NCI-H187 treated with DMSO at 0.1 percent for 48 hours (cell line): ENCODE measurements around the gene CTNND2.
"Not testable (repeated sequence)": the region's sequence is repeated elsewhere in the genome, so short reads cannot be mapped to it uniquely, and the experiment has no call there.

Source experiments
- DNase-seq: peaks from one replicate; lab custom pipeline; 2025; lab: John Stamatoyannopoulos, UW

The CTNND2 gene

DNA sequence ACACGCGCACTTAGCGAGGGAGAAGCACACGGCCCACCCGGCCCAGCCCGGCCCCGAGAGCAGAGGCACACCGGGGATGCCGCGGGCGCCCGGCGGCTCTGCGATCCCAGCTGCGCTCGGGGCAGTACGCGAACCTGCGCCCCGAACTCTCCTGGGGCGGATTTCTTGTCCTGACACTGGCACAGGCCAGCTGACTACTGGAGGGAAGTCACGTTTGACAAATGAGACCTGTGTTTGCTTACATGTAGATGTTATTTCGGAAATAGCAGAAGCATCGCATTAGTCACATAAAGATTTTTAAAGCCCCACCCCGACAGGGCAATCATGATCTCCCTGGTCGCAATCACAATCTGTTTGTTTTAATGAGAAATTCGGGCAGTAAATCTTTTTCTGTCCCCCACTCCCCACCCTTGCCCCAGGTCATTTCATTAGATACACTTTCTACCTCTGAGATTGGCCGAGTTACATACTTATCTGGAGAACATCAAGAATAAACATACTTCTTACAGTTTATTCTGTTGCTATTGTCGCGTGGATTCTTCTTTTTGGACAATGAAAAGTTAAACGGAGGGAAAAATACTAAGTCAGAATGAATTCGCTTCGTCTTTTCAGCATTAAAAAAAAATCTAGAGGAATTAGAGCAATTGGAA, 518.9 kb downstream of the CTNND2 start:
- DNase-seq: no peak

- DNase-seq: no peak
Measured at GRCh38 chr5:11384441-11385250, 519.6 kb downstream of the CTNND2 start.

DNA sequence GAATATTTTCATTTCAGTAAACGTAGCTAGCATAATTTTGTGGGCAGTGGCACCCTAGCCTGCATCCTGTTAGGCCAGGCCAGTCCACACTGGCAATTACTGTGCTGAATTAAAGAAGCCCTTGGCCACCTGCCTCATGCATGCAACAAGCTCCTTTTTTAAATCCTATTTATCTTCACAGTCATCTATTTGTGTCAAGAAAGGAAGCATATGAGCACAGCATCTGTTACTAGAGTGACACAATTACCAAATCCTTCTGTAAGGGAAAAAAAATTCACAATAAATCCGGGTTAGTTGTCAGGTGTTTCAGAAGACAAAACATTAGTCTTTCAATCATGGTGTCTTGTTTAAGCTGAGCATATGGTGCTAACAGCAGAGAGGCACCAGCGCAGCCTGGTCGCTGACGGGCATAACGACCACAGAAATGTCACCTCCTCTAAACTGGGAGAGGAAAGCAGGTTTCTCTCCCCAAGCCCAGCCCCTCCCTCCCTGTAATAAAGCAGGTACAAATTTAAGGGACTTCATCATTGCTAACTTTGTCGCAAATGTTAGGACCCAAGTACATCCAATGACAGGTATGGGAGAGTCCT, 520.6 kb downstream of the CTNND2 start:
- no peak for DNase-seq

DNA sequence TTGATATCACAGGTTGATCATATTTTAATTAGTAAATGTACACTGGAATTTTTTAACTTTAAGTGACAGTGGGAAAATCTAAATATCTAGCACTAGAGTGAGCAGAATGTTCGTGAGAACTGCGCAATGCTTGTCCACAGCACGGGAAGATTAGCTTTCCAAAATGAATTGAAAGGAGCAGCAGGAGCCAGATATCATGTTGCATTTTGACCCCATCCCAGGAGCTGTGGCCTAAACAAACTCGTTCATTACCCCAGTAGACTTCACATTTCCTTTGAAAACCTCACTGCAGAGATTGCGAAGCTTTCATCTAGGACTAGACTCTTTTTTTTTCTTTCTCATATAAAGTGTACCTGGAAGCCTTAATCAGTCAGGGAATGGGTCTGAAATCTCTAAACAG, 525.8 kb downstream of the CTNND2 start:
- no peak for DNase-seq

- DNase-seq: no peak
Measured at GRCh38 chr5:11377896-11378295, 526.4 kb downstream of the CTNND2 start.

DNA sequence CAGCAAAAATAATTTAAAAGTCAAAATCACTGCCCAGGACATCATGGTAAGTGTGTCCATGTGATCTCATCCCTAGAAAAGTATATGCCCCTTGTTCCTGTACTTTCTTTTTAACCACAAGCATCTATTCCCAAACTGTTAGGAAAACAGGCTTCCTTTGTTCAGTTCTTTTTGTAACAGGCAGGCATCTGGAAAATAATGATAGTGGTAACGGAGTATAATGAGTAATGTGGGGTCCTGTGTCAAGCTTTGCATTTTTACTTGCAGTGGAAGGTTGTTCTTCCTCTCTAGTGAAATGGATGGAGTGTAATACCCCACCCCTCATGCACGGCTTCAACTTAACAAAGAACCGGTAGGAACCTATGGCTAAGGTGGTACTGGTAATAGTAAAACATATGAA, 532.1 kb downstream of the CTNND2 start:
- DNase-seq: no peak

DNA sequence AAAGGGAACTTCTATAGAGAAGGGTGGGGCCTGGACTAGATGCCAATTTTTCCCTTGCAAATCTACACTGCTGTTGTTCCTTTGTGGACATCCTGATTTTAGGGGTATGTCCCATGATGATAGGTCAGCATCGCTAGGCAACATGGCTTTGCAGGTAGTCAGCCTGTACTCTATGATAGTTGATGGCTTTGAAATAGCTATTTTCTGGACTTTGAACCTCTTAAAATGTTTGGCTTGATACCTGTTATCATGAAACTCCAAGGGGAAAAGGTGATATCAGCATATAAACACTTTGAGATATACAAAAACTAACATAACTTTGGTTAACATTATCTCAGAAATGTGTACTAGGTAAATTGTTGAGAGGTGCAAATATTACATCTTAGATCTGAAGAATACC, 533.2 kb downstream of the CTNND2 start:
- DNase-seq: no peak

DNA sequence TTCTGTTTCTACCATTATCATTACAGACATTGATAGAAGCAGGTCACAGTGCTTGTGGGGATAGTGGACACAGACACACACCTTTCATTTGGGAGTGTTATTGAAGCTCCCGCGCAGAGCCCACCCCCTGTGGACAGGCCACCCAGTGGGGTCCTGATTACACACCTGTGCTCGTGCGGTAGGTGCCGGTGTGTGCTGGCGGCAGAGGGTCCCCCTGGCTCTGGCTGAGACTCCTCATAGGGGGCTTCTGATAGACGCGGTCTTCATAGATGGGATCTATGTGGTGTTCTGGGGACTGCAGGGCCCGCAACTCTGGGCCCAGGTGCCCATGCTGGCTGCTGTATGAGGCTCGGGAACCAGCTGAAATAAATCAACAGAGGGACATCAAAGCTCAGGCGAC, 539.7 kb downstream of the CTNND2 start:
- no peak for DNase-seq

- DNase-seq: no peak
Measured at GRCh38 chr5:11363631-11364178, 540.5 kb downstream of the CTNND2 start.

DNA sequence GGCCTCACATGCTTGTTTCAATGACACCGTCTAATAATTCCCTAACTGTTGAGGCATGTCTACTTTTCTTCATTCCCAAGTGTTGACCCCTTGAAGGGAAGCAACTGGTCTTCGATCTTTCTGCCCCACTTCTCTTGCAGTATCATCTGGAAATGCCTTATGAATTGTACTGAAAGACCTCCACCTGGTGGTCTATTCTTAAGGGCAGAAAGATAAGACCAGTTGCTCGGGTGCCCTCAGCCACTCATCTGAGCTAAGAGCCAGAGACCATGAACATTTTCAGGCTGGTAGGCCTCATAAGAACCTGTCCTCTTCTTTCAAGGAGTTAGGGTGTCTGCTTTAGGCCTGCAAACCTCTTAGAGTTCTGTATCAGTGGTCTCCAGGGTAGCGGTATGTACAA, 542.5 kb downstream of the CTNND2 start:
- DNase-seq: no peak

- no peak for DNase-seq
Measured at GRCh38 chr5:11357928-11358327, 546.3 kb downstream of the CTNND2 start.

DNA sequence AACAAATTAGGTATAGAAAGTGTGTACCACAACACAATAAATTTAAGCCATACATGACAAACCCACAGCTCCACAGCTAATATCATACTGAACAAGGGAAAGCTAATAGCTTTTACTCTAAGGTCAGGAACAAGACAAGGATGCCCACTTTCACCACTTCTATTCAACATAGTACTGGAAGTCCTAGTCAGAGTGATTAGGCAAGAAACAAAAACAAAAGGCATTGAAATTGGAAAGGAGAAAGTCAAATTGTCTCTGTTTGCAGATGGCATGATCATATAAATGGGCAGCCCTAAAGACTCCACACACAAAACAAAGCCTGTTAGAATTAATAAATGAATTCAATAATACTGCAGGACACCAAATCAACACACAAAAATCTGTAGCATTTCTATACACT, 548.8 kb downstream of the CTNND2 start:
- DNase-seq: no peak

DNA sequence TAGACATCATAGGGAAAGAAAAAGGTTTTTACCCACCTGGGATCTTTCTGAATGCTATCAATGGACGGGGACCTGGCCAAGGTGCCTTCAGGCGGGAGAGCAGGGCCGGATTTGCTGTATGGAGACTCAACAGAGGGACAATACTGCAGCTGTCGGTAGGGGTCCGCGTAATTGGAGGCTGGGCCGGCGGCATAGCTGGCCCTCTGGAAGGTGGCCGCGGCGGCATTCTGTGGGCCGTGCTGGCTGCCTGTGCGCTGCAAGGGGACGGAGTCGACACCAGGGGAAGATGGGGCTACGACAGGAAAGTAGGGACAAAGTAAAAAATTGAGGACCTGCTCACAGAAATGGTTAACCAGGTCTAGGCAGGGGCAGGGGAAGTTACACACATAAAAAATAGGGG, 557.9 kb downstream of the CTNND2 start:
- no peak for DNase-seq

DNA sequence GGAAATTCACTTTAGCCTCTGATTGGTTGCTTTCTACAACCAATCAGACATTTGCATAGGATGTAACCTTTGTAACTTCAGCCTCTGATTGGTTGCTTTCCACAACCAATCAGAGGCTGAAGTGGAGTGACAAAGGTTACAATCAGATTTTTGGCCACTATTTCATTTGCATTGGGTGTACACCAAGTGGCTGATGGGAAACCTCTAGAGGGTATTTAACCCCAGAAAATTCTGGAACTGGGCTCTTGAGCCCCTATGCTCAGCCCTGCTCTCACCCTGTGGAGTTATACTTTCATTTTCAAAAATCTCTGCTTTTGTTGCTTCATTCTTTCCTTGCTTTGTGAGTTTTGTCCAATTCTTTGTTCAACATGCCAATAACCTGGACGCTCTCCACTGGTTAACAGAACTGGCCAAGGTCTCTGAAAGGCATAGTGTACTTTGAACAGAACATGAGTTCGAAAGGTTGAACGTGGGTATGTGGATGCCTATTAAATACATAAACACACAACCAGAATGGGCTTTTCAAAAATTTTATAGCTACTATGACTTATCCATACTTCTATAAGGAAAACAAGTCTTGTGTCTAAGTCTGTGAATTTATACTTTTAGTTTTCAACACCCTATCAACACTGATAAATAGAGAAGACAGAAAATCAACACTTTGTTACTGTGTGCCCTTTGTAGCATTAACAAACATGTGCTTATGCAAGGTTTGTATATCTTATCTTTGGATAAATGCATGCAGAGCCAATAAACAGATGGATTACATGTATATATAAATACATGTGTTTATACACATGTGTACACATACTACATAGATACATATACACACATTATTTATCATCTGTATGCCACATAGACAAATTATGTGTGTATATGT, 568.1 kb downstream of the CTNND2 start:
- no peak for DNase-seq

GRCh38 chr5:11334404-11334803, 569.8 kb downstream of the CTNND2 start:
- DNase-seq: no peak

GRCh38 chr5:11329679-11330078, 574.6 kb downstream of the CTNND2 start:
- no peak for DNase-seq

- no peak for DNase-seq
Measured at GRCh38 chr5:11324521-11325289, 579.5 kb downstream of the CTNND2 start.

GRCh38 chr5:11323761-11324160, 580.5 kb downstream of the CTNND2 start:
- DNase-seq: no peak

- no peak for DNase-seq
Measured at GRCh38 chr5:11322133-11322532, 582.1 kb downstream of the CTNND2 start.

- DNase-seq: no peak
Measured at GRCh38 chr5:11319836-11320580, 584.2 kb downstream of the CTNND2 start.

DNA sequence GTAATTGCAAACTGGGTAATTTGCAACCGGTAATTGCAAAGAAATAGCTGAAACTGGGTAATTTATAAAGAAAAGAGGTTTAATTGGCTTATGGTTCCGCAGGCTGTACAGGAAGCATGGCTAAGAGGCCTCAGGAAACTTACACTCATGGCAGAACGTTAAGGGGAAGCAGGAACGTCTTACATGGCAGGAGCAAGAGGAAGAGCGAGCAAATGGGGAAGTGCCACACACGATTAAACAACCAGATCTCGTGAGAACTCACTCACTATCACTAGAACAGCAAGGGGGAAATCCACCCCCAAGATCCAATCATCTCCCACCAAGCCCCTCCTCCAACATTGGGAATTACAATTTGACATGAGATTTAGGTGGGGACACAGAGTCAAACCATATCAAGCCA, 590.6 kb downstream of the CTNND2 start:
- not testable (repeated sequence) for DNase-seq
